Psoas muscle (tissue), 8 donors: ENCODE results near the gene DPAGT1. TPM values are rescaled to one million over a fixed set of nuclear protein-coding genes. Genes with fewer than 3 reads are reported as not detected.
A peak's percentile ranks its signal among the peaks of the same experiment; 100 is the strongest.
"Not testable (repeated sequence)": the region's sequence is repeated elsewhere in the genome, so short reads cannot be mapped to it uniquely, and the experiment has no call there.

Source experiments
- ATAC-seq, 4 donors: fragments of 200-7000 bp; cut with Tn5 transposase; one replicate each; pipeline ENCODE4 v1.9.1; 2020; ENCODE audit warnings: moderate library complexity in 3 of 4, mild to moderate bottlenecking in 2 of 4
- DNase-seq, 2 donors: peaks; one replicate each; pipeline ENCODE4 v3.0.0-alpha.2; 2020
- H3K27ac ChIP-seq: fragments of 200-600 bp; one replicate; pipeline ENCODE4 v1.8.0; 2022
- H3K27me3 ChIP-seq, 3 donors: fragments of 200-600 bp in 1 of 3; one replicate each; pipeline versions ENCODE4 v1.6.1 to v1.8.0; 2013 to 2022; ENCODE audit warnings: low read length in 2 of 3, mild to moderate bottlenecking in 2 of 3, moderate library complexity in 1 of 3; ENCODE audit not compliant: insufficient read depth in 3 of 3
- H3K36me3 ChIP-seq, 2 donors: fragments of 200-600 bp in 1 of 2; one replicate each; pipeline versions ENCODE4 v1.6.1 to v1.8.0; 2013 to 2022; ENCODE audit warnings: low read depth in 1 of 2, mild to moderate bottlenecking in 1 of 2, moderate library complexity in 1 of 2; ENCODE audit not compliant: insufficient read depth in 1 of 2
- H3K4me1 ChIP-seq: fragments of 200-600 bp; one replicate; pipeline ENCODE4 v1.8.0; 2022
- H3K4me3 ChIP-seq: fragments of 200-600 bp; one replicate; pipeline ENCODE4 v1.8.0; 2022; ENCODE audit warnings: mild to moderate bottlenecking
- H3K9me3 ChIP-seq: fragments of 200-600 bp; one replicate; pipeline ENCODE4 v1.8.0; 2022
- CTCF ChIP-seq: fragments of 200-600 bp; IDR thresholded peaks from one replicate; pipeline ENCODE4 v1.8.0; 2022; ENCODE audit warnings: antibody characterized with exemption
- WGBS, 3 donors: extraction: QIAGEN DNeasy Blood & Tissue Kit; methylation state at CpG; one replicate each; pipeline versions ENCODE4 v1.1.6 to v1.1.7; 2013; 5-methylcytosine and 5-hydroxymethylcytosine counted together
- intact Hi-C, 2 donors: fragments of 100-400 bp; cut with DNase I; formaldehyde crosslinking; loops; one replicate each; pipeline versions ENCODE4 v1.11.0 to v1.14.2; 2022
- polyA plus RNA-seq, 3 donors: library from polyadenylated mRNA; stranded (reverse); fragments of 200-250 nt; gene quantifications; one replicate each; pipeline ENCODE4 v1.2.3, GENCODE V29; 2013
- total RNA-seq, 4 donors: library from RNA; stranded (reverse); fragmentation: NEBNext Ultra II Directional in 2 of 4; extraction: Animal tissue kit (Norgen Biotek cat#: 25700) in 2 of 4; gene quantifications; one replicate each; pipeline versions ENCODE4 v1.2.1 to v1.2.4, GENCODE V29; 2021 to 2023
- donor health status: healthy with polysubstance abuse.
- donor health status: DM: no; HTN: no; CAD: no; lungs with moderate emphysema.
- donor health status: Bipolar disorder and iron deficiency.
- donor health status: healthy.
- donor health status: DM: yes; HTN: yes; CAD: no.
- donor health status: DM: no; HTN: no; CAD: no.
- donor health status: DM: no; HTN: no; CAD: no.
- donor health status: DM: yes; HTN: yes; CAD: no.

The DPAGT1 gene
- total and polyA plus RNA-seq, 7 donors: 9.4 to 38.7 (median 12.5) TPM

GRCh38 chr11:119061256-119061655 is 40.4 kb downstream of the DPAGT1 start:
- 87 to 92% (median 89%) methylated on average over 3 of the region's 3 CpGs for WGBS, 3 donors
- H3K4me3 ChIP-seq: no peak overlapping the region
- no peak for TF ChIP-seq CTCF
- peaks cover 24% of the 10 kb centered on the region for H3K4me1 ChIP-seq
- H3K27me3 ChIP-seq: no peaks in the 10 kb centered on the region
- H3K9me3 ChIP-seq: no peaks in the 10 kb centered on the region
- H3K27ac ChIP-seq: no peak overlapping the region
- H3K36me3 ChIP-seq: peaks cover 0 to 23% of the 10 kb centered on the region in 2 donors
- ATAC-seq (no peak), DNase-seq (no peak)
- intact Hi-C loops: no loop called here

GRCh38 chr11:119059128-119059527 is 42.5 kb downstream of the DPAGT1 start:
- H3K27me3 ChIP-seq, H3K27ac ChIP-seq, intact Hi-C loops, H3K9me3 ChIP-seq, DNase-seq, H3K4me3 ChIP-seq, ATAC-seq: not testable (repeated sequence)
- peaks cover 24% of the 10 kb centered on the region for H3K4me1 ChIP-seq
- peaks cover 3 to 24% of the 10 kb centered on the region in 2 donors for H3K36me3 ChIP-seq
- WGBS, 3 donors: 82 to 88% (median 88%) methylated on average over 15 to 29 of the region's 35 CpGs

GRCh38 chr11:119057000-119057769 is 44.5 kb downstream of the DPAGT1 start, which contains the start of gene HYOU1:
HYOU1 (minus strand) TSS chr11:119057205; CDS start chr11:119056160, 1,045 bp downstream.
- Histone ChIP-seq H3K4me3 (peak within 1 kb of the TSS; percentile 92), H3K9me3 (no peaks in the 10 kb centered on the region), H3K4me1 (peaks cover 17% of the 10 kb centered on the region), H3K36me3 (peaks cover 6 to 44% of the 10 kb centered on the region in 2 donors), H3K27ac (peak within 1 kb of the TSS; percentile 84), H3K27me3 (no peaks in the 10 kb centered on the region)
- TF ChIP-seq CTCF: no peak
- intact Hi-C loops: no loop called here
- DNase-seq (peak; percentile 99), ATAC-seq (peak; percentile 96 to 98 (median 97))
- 0 to 1% (median 0%) methylated on average over 53 to 79 of the region's 79 CpGs for WGBS, 3 donors

GRCh38 chr11:119056421-119056999 is 45.1 kb downstream of the DPAGT1 start:
- intact Hi-C loops: no loop called here
- H3K36me3 ChIP-seq: peaks cover 6 to 47% of the 10 kb centered on the region in 2 donors
- peak in 1 of 2 donors; percentile 64 for DNase-seq
- H3K27ac ChIP-seq: peak overlapping the region; percentile 84
- TF ChIP-seq CTCF: no peak
- peak overlapping the region; percentile 92 for H3K4me3 ChIP-seq
- 0 to 1% (median 1%) methylated on average over 18 to 48 of the region's 48 CpGs for WGBS, 3 donors
- H3K4me1 ChIP-seq: peaks cover 17% of the 10 kb centered on the region
- ATAC-seq: peak; percentile 5 to 16 (median 10)
- no peaks in the 10 kb centered on the region for H3K9me3 ChIP-seq
- H3K27me3 ChIP-seq: no peaks in the 10 kb centered on the region

GRCh38 chr11:119055901-119056300 is 45.8 kb downstream of the DPAGT1 start:
- intact Hi-C loops: no loop called here

More at GRCh38 chr11:119055901-119056300, 45.8 kb downstream of the DPAGT1 start:
- TF ChIP-seq CTCF: no peak
- peaks cover 17% of the 10 kb centered on the region for H3K4me1 ChIP-seq
- H3K27ac ChIP-seq: no peak overlapping the region
- H3K9me3 ChIP-seq: no peaks in the 10 kb centered on the region
- no peaks in the 10 kb centered on the region for H3K27me3 ChIP-seq
- peak overlapping the region; percentile 92 for H3K4me3 ChIP-seq
- ATAC-seq: no peak
- no peak for DNase-seq
- WGBS, 3 donors: 46 to 55% (median 54%) methylated on average over 6 of the region's 6 CpGs
- H3K36me3 ChIP-seq: peaks cover 6 to 48% of the 10 kb centered on the region in 2 donors
